Suprapubic skin (tissue), 4 donors: Measurements from ENCODE around the gene CES2. TPM values are rescaled to one million over a fixed set of nuclear protein-coding genes. Genes with fewer than 3 reads are reported as not detected.

Experiments
- DNase-seq, 2 donors: peaks; one replicate each; pipeline ENCODE4 v3.0.0-alpha.2; 2019; ENCODE audit warnings: low spot score in 2 of 2
- H3K27ac ChIP-seq: fragments of 200-600 bp; sonication (generic); one replicate; pipeline ENCODE4 v1.5.1; 2019
- H3K27me3 ChIP-seq: fragments of 200-600 bp; sonication (generic); one replicate; pipeline ENCODE4 v1.5.1; 2019
- H3K36me3 ChIP-seq: fragments of 200-600 bp; sonication (generic); one replicate; pipeline ENCODE4 v1.5.1; 2019
- H3K4me1 ChIP-seq: fragments of 200-600 bp; sonication (generic); one replicate; pipeline ENCODE4 v1.5.1; 2019
- H3K4me3 ChIP-seq: fragments of 200-600 bp; sonication (generic); one replicate; pipeline ENCODE4 v1.5.1; 2019; ENCODE audit warnings: mild to moderate bottlenecking
- H3K9me3 ChIP-seq: fragments of 200-600 bp; sonication (generic); one replicate; pipeline ENCODE4 v1.5.1; 2019
- CTCF ChIP-seq, 2 donors: fragments of 200-600 bp in 1 of 2; fragments of 450-650 bp in 1 of 2; sonication (generic) in 1 of 2; IDR thresholded peaks; one replicate each; pipeline ENCODE4 v1.5.1; 2016 to 2019; ENCODE audit warnings: antibody characterized with exemption in 2 of 2, mild to moderate bottlenecking in 1 of 2, moderate library complexity in 1 of 2
- EP300 ChIP-seq: sonication (generic); formaldehyde crosslinking; IDR thresholded peaks from one replicate; pipeline ENCODE4 v1.6.1; 2017; ENCODE audit warnings: antibody characterized with exemption
- POLR2A ChIP-seq, 2 donors: fragments of 450-650 bp; IDR thresholded peaks; one replicate each; pipeline ENCODE4 v1.6.1; 2017; ENCODE audit warnings: antibody characterized with exemption in 2 of 2, mild to moderate bottlenecking in 2 of 2, moderate library complexity in 2 of 2
- POLR2AphosphoS5 ChIP-seq, 3 donors: sonication (generic); formaldehyde crosslinking; IDR thresholded peaks; one replicate each; pipeline ENCODE4 v1.6.1; 2017; ENCODE audit warnings: antibody characterized with exemption in 3 of 3
- WGBS: methylation state at CpG from one replicate; pipeline ENCODE4 v1.1.5; 2018; 5-methylcytosine and 5-hydroxymethylcytosine counted together
- total RNA-seq, 4 donors: library from RNA; depleted of rRNA; stranded (reverse); fragments of >200 nt; gene quantifications; one replicate each; pipeline ENCODE4 v1.1.0, GENCODE V29; 2016

CES2 gene
- total RNA-seq, 4 donors from 2014 or later, result 33.6 to 56.0 (median 42.3) TPM

GRCh38 chr16:66899310-66899944, 35.9 kb upstream of the CES2 start:
- H3K4me3 ChIP-seq, result no peak overlapping the region
- H3K9me3 ChIP-seq, result no peaks in the 10 kb centered on the region
- WGBS, result 97% methylated on average over 6 of the region's 6 CpGs
- peaks cover 23% of the 10 kb centered on the region for H3K4me1 ChIP-seq
- H3K36me3 ChIP-seq, result no peaks in the 10 kb centered on the region
- H3K27me3 ChIP-seq, result no peaks in the 10 kb centered on the region
- H3K27ac ChIP-seq, result no peak overlapping the region
- TF ChIP-seq CTCF (IDR thresholded peaks at IDR 0.05), result no peak
- DNase-seq, result no peak

DNA sequence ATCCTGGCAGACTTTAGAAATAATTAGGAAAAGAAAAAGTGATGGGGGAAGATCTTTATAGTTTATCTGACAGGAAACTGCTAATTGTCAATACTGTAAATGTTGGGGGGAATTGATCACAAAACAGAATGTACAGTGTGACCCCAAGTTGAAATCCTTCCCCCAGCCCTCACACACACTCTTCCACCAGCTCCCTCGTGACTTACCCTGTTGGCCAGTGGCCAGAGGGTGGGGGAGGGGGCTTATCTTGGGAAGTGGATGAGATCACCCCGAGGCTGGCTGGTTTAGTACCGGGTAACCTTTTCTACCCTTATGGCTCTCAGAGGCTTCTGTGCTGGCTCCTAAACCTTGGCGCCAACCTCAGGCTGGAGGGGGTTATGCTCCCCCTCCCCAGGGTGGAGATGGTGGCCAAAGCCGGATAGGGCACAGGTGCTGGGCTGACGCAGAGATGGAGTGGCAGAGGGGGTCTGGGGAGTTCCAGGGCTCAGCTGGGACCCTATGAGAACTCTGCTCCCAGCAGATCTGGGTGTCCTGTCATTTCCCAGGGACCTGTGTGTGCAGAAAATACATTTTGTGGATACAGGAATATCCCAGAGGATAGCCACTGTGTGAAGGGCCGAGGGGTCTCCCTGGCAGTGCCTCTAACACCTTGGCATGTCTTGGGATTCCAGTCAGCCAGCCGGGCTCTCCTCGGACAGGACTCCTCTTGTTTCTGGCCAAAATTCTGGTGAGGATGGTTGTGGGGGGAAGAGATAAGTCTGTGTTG, 35.2 kb upstream of the CES2 start:
- DNase-seq, result no peak
- Histone ChIP-seq H3K27ac (peak overlapping the region; percentile 1), H3K36me3 (no peaks in the 10 kb centered on the region), H3K27me3 (no peaks in the 10 kb centered on the region), H3K4me1 (peaks cover 25% of the 10 kb centered on the region), H3K4me3 (no peak overlapping the region), H3K9me3 (no peaks in the 10 kb centered on the region)
- TF ChIP-seq POLR2A (IDR thresholded peaks at IDR 0.05) (no peak), EP300 (no peak), CTCF (IDR thresholded peaks at IDR 0.05) (no peak), POLR2AphosphoS5 (IDR thresholded peaks at IDR 0.05) (no peak)
- 17% methylated on average over 4 of the region's 9 CpGs for WGBS

DNA sequence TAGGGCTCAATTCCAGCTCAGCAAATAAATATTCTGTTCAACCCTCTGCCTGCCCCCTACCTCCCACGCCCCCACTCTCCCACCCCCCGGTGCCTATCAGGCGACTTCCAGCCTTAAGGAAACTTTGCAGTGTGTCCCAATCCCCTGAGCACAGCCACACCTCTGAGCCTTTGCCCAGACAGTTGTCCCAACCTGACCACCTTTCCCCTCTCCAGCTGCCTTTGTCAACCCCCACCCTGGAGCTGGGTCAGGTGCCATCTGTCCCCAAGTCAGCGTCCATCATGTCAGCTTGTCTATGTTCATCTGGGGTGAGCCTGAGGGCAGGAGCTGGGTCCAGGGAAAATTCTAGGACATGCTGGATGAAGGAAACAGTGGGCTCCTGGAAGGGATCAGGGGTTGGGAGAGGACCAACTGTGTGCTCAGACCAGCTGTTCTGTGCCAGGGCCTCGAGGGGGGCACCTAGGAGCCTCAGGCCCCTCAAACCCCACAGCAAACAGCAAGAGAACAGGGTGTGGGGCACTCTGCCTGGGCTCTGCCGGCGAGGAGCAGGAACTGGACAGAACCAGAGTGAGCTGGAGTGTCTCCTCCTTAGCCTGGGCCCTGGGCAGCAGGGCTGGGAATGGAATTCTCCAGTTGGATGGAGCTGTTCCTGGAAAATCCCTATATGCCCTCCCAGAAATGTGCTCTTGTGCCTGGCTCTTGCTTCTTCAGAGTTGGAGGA, 34.4 kb upstream of the CES2 start:
- Histone ChIP-seq H3K4me3 (no peak overlapping the region), H3K9me3 (no peaks in the 10 kb centered on the region), H3K36me3 (no peaks in the 10 kb centered on the region), H3K27ac (peak overlapping the region; percentile 1), H3K4me1 (peaks cover 25% of the 10 kb centered on the region), H3K27me3 (no peaks in the 10 kb centered on the region)
- no peak for DNase-seq
- WGBS, result 54% methylated on average over 6 of the region's 7 CpGs
- TF ChIP-seq EP300 (no peak), CTCF (IDR thresholded peaks at IDR 0.05) (no peak), POLR2AphosphoS5 (IDR thresholded peaks at IDR 0.05) (no peak), POLR2A (IDR thresholded peaks at IDR 0.05) (no peak)

- Histone ChIP-seq H3K27me3 (no peaks in the 10 kb centered on the region), H3K4me3 (no peak overlapping the region), H3K27ac (no peak overlapping the region), H3K4me1 (peaks cover 25% of the 10 kb centered on the region), H3K9me3 (no peaks in the 10 kb centered on the region), H3K36me3 (no peaks in the 10 kb centered on the region)
- 94% methylated on average over 10 of the region's 10 CpGs for WGBS
- DNase-seq, result no peak
- TF ChIP-seq EP300, result no peak
- TF ChIP-seq CTCF (IDR thresholded peaks at IDR 0.05), result no peak
- TF ChIP-seq POLR2AphosphoS5 (IDR thresholded peaks at IDR 0.05), result no peak
- TF ChIP-seq POLR2A (IDR thresholded peaks at IDR 0.05), result no peak
Observed at GRCh38 chr16:66901626-66902025, 33.7 kb upstream of the CES2 start.
